Measurements from ENCODE around the gene NSF.

NSF gene

DNA sequence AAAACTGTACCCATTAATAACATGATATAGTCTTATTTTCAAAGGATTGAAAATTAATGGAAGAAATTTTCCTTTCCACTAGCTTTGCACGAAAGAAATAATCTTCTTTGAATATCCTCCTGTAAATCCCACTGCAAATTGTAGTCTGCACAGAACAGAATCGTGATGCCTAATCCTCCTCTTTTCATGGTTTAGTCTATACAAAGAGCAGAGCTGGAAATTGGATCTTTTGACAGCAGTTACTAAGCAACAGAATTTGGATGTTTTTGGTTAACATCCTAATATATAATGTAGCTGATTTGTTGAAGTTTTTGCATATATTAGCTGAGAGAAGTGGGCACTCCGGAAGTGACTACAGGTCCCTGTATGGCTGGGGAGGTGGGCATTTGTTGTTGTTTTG lies 129.4 kb downstream of the NSF start:
- DNase-seq (ENCODE audit: low spot score): no peak

DNA sequence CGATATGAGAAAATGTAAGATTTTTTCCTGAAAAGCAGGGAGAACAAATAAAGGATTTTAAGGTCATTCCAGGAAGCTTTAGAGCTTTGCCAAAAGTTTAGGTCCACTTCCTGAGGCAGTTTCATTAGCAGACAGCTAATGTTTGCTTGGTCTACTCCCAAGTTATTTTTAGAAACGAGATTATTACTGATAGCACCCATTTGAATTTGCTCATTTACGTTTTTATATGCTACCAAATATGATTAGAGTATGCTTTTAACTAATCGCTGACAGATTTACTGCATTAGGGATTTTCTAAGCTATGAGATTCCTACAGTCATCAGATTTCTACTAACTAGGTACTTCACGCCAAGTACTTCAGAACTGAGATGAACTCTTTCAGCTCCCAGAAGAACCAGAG lies 129.9 kb downstream of the NSF start:
- no peak for DNase-seq (ENCODE audit: low spot score)

DNA sequence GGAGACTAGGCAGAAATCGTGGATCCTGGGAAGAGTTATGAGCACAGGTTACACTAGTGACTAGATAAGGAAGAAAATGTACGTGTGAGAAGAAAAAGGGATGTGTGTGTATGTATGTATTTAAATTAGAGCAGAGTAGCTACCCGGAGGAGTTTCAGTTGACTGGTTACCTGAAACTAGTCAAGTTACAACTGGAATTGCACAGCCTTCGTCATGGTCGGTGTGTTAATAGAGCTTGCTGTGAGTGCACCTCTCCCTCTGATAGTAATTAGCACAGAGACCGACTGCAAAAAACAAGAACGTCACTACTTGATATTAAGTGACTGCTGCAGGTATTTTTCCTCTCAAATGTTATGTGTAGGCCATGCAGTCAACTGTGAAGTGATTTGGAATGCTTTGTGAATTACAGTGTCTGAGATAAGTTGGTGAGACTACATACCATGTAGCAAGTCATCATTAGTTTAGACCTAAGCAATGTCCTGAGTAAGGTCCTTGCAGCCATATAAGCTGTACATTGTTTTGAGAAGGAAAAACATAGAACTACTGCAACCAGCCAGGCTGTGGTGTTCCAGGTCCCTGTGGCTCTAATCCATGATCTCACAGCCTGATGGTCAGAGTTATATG lies 132.3 kb downstream of the NSF start:
- DNase-seq (ENCODE audit: low spot score): no peak

DNA sequence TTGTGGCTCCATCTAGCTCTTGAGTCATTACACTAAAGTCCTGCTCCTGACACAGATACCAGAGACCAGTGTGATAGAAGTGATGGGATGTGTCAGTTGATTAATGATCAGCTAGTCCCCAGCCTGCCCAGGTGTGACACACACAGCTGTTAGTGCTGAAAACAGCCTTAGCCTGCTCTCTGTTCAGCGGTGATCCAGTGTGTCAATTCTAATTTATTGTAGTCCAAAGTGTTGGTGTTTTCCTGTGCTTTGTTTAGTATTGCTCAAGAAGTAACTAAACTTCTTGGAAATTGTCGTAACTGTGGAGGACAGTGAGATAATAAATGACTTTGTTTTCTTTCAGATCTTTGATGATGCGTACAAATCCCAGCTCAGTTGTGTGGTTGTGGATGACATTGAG lies 135.7 kb downstream of the NSF start:
- DNase-seq (ENCODE audit: low spot score): no peak

DNA sequence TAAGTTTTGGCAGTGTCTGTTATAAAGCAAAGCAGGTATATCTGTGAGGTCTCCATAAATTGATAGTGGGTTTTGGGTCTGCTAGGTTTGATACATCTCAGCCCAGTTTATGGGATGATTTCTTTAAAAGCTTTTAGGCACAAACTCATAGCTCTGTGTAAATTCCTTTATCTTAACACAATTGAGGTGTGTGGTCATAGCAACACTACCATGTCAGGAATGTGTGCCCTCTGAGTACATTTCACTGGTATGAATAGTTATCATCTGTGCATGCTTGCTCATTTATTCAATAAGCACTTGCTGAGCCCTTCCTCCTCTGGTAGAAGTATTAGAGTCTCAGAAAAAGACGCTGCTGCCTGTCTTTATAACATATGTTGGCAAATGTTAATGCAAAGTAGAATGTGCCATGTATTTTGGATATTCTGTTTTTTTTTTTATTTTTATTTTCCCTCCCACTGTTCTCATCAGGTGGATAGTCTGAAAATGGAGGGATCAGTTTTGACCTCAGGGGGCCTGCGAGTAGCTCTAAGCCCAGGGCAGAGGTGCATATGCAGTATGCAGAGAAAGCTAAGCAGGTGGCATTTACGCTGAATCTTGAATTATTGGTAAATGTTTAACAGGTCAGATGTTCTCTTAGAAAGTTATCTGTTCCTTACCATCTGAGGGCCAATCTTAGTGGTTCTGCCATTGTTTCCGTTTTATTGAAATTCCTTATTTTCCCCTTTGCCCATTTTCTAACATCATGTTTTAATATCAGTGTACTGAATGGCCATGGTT lies 137.3 kb downstream of the NSF start:
- no peak for DNase-seq (ENCODE audit: low spot score)

DNA sequence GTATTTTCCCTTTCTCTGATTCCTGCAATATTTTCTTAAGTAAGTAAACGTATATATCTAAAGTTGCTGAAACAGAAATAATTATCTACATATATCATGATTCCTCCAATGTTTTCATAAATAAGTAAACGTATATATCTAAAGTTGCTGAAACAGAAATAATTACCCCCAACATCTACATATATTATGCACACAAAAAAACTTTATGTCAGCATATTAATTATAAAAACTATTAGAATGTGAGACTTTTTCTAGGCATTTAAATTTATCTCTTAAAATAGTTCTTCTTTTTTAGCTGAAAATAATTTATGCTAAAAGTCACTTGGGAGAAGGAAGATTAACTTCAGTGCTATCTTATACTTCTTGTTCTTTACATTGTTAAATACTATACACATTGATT lies 139.6 kb downstream of the NSF start:
- DNase-seq (ENCODE audit: low spot score): no peak

DNA sequence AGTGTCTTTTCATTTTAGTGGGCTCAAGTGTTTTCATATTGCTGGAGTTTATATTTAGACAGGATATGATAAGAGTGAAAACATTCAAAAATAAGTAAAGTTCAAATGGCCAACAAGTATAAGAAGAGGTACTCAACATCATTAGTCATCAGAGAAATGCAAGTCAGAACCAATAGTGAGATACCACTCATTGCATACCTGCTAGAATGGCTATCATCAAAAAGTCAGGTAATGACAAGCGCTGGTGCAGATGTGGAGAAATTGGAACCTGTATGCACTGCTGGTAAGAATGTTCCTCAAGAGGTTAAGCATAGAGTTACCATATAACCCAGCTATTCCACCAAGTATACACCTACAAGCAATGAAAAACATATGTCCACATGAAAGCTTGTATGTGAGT lies 140.2 kb downstream of the NSF start:
- no peak for DNase-seq (ENCODE audit: low spot score)

DNA sequence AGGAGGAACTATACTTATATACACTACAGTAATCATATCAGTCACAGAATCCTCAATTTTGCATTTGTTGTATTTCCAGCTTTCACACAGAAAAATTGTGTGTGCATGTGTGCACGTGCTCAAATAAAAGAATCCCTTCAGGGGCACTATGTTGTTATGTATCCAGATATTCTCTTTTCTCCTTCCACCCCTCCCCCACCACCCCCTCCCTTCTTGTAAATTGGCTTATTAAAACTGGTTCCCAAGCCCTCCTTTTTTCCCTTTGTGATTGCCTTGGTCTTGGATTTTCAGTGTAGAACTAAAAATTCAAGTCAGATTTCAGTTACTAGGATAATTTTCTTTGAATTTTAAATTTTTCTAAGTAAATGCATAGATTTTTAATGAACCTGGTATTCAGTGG lies 141.7 kb downstream of the NSF start:
- no peak for DNase-seq (ENCODE audit: low spot score)

DNA sequence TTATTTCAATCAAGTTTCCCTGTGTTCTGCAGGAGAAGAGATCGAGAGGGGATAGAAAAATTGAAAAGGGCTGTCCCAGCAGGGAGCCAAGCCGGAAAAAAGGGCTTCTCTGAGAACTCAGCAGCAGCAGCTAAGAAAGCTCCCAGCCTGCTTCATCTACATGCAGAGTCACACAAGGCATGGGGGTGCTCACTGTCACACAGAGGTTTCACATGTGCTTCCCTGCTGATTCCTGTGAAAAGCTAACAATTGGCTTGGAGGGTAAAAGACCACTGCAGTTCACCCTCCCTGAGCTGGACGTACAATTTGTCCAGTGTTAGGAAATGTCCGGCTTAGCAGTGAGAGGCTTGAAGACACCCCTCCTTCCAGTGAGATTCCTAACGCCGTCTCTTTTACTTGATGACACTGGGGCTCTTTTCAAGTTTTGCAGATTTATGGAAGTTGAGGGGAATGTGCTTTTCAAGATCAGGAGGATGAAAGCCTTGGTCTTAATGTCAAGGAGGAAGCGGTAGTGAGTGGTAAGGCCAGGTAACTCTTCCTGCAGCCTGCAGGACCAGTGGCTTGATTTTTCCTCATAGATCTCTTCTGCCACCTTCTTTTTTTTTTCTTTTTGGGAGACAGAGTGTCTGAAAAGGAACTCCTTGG lies 142.4 kb downstream of the NSF start:
- no peak for DNase-seq (ENCODE audit: low spot score)

DNA sequence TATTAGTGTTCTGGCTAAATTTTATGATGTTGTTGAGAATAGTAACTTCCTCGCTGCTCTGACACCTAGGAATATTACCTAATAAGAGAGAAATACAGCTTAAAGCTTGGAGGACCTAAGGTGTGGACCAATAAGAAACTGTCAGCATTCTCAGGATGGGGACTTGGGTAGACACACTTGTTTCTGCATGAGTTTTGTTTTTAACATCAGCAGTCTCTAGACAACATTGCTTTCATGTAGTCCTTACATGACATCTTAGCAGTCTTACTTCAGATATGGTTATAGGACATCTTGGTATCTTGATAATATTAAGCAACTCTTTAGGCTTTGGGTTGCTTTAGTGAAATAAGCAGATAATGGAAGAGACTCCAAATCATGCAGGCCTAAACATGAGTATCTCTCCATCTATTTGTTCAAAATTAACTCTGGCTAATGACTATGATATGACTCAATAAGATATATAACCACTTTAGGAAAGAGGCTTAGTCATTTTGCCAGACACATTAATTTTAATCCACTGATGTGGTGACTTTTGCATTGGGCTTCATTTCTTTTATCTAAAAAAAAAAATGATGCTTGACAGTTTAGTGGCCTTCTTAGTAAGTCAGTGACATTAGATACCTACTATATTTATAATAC lies 143.5 kb downstream of the NSF start:
- no peak for DNase-seq (ENCODE audit: low spot score)

DNA sequence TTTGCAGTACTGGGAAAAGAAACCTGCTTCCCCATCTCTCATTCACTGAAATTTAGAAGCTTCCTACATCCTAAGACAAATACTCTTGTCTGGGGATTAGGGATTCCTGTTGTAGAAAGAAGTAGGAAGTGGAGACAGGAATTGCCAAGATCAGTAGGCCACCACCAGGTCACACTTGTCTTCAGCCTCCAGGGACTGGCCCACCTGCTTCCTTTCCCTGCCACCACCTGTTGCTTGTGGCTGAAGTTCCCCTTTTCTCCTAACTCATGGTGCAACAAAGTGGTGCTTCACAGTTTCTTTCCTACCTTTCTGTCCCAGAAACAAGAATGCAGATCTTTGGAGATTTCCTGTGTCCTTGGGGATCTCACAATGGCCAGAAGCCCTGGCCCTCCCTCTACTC lies 145.6 kb downstream of the NSF start:
- no peak for DNase-seq (ENCODE audit: low spot score)

DNA sequence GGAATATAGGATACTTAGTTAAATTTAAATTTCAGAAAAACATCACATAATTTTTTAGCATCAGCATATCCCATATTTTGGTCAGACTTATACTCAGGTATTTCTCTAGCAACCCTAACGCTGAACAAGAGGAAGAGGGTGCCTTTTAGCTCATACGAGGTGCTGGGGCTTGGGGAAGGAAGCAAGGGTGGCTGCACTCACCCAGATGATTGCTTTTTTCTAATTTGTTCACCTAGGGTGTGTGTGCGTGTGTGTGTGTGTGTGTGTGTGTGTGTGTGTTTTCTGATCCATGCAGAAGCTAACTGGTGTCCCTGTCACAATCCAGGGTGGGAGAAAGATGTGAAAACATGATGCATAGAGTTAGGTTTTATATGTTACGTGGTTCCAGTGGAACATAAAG lies 146.9 kb downstream of the NSF start:
- no peak for DNase-seq (ENCODE audit: low spot score)

DNA sequence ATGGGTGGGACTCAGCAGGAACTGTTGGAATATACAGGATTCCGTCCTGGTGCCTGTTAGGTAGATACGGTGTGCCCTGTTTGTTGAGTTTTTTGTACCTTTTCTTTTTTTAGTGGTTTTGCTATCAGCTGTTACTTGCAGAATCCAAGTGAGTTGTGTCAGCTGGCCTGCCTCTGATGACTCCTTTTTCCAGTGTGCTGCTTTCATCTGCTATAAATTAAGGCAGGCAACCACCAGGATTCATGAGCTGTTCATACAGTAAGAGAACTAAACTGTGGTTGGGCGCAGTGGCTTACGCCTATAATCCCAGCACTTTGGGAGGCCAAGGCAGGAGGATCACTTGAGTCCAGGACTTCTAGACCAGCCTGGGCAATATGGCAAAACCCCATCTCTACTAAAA lies 148.1 kb downstream of the NSF start:
- DNase-seq (ENCODE audit: low spot score): no peak

DNA sequence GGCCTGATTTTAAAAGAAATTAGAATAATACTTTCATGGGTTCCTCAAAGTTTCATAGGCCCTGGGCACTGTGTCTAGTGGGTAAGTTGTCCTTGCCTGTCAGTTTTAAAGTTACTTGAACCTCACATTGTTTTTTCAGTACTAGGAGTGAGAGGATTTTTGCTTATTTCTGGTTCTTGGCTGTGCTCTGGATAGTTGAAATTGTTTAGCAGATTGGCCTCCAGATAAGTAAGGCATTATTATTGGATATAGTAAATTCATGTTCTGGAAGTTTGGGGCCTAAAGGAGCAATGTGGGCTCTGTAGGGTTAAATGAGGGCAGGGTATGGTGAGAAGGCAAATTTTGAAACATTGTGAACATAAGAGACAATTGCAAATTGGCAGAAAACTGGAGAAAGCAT lies 149.5 kb downstream of the NSF start:
- no peak for DNase-seq (ENCODE audit: low spot score)

DNA sequence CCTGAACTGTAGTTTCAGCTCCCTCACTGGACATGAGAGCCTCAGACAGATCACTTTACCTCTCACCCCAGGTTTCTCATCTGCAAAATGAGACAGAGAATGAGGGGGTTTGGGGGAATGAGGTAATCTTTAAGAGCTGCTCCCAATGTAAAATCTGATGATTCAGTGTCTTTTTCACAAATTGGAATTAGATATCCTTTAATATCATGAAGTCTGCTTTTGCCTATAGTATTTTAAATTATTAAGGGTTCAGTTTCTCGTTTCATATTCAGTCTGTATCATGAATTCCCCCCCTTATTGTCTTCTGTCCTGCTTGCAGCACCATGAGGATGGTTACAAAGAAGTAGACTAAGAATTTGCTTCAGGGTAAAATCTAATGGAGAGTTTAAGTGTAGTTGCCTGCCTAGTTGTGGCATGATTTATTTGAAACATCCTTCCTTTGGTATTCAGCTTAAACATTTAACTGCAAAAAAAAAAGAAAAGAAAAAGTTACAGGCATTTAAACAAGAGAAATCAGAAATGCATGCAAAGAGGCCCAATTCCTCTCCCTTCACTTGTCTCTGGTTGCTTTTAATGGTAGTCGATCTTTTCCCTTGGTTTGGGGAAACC lies 150.8 kb downstream of the NSF start:
- no peak for DNase-seq (ENCODE audit: low spot score)

DNA sequence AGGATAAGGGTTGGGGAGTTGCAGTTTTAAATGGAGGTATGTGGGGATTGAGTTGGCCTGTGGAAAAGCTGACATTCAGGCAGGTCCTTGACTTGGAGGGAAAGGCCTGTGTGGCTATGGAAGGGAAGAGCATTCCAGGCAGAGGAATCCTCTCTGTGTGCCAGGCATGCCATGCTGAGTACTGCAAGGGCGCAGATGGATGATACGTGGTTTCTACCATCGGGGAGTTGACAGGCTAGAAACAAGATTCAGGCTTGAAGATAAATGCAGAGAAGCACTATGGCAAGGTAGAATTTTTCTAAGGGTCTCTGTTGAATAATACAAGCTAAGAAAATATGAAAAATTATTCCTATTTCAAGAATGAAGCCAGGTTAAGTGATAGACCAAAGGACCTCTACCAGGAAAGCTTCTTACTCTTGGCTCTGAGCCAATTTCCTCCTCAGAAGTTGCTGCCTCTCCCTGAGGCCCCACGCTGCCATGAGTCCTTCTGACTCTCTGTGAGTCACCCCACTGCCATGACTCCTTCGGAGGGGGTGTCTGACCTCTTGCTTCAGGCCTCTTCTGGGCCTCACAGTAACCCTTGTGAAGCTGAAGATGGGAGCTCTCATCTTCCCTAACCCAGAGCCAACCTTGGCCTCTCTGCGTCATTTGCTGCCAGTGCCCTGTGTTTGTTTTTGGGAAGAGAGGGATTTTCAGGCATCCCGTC lies 152.2 kb downstream of the NSF start:
- DNase-seq (ENCODE audit: low spot score): no peak

DNA sequence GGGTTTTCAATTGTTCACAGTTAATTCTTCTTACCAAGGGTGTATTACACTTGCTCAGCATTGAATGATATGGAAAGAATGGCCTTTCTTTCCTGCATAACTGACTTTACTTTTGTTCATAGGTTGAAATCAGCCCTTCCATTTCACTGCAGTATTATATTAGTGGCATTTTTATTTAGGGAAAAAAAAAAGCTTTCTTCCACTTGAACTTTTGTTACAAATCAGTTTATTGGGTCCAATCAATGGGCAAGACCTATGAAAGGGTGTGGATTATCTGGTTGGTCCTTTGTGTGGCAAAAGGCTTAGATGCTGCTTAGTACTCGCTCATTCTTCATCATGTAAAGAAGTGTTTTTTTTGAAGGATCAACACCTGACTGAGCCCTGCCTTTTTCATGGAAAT lies 154.0 kb downstream of the NSF start:
- DNase-seq (ENCODE audit: low spot score): no peak

DNA sequence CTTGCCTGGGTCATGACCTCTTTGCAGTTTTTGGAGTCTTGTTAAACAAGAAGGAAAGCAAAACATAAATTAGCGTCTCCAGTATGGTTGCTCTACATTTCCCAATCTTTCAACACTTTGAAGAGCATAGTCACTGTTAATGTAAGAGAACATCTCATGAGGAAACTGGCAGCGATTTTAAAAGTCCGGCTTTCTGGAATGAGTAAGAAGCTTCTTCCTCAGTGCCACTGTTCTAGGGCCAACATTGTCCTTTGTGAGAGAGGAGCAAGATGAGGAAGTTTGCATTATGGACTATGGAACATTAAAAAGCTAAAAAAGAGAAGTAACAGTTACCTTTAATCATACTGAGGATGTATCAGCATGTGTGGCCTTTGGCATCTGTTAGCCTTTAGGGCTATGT lies 154.9 kb downstream of the NSF start:
- no peak for DNase-seq (ENCODE audit: low spot score)

DNA sequence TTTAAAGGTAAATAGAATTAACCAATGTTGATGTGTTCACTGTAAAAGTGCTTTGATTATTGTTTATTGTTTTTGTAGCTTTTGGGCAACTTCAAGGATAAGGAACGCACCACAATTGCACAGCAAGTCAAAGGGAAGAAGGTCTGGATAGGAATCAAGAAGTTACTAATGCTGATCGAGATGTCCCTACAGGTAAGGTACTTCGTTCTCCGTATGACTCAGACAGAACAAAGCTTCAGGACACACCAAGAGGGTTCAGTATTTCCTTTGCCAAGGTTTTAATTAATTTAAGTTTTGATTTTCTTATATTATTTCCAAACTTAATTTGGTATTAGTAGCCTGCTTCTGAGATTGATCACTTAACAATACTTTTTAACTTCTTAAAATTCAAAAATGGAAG lies 161.0 kb downstream of the NSF start:
- no peak for DNase-seq (ENCODE audit: low spot score)

DNA sequence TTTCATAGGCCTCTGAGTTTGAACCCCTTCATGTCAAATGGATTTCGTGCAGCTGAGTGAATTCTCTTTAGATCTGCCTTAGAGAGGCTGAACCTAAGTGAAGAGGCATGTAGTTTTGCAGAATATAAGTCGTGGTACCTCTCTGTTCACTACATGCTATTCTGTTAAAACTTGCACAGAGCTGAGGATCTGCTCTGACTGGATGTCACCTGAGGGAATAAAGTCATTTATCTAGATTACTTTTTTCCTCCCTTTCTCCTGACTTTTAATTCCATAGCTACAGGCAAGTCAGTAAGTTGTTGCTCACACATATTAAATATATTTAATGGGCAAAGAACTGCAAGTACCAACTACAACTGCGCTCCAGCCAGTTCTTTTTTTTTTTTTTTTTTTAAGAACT lies 163.3 kb downstream of the NSF start:
- no peak for DNase-seq (ENCODE audit: low spot score)

DNA sequence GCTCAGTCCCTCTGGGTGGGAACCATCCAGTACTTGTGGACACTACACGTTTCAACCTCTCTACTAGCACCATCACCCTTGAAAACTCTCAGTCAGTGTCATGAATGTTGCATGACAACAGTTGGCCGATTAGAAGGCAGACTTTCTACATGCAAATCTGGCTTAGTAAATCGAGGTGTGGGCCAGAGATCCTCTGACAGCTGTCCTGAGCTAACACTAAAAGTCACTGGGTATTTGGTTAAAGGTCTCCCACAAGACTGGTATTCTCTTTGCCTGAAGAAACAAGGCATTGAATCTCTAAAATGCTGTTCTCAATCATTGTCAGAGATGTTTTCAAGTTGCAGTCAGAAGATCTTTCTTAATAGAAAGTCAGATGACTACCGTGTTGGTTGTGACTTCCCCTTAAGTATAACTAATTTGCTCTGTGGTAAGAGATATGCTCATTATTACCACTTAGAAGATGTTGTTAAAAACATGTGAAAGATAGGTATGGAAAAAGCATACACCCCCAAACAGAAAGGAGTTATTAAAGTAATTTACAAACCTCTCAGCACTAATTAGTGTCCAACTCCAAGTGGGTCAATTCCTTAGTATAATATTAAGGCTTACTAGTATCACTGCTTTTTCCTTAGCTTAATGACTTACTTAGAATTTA lies 165.7 kb downstream of the NSF start:
- DNase-seq (ENCODE audit: low spot score): no peak

DNA sequence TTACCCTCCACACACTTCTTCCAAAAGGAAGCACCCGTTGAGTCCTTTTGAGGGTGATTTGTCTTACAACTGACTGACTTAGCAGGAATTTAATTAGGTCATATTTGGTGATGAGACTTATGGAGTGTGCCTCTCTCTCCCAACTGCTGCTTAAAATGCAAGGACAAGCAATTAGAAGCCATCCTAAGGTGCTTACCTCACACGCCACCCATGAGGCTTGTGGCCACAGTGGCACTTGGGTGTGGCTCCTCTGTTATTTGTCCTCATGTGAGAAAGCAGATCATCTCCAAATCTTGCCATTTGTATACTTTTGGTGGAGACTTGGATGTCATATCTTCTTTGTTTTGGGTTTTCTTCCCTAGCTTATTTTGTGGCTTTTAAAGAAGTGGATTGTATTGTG lies 166.4 kb downstream of the NSF start:
- no peak for DNase-seq (ENCODE audit: low spot score)
